K562 (cell line): Measurements from ENCODE around the gene PPM1G. TPM values are rescaled to one million over a fixed set of nuclear protein-coding genes. Genes with fewer than 3 reads are reported as not detected.

Experiments
- ARID3B ChIP-seq: fragments of 250-450 bp; sonication (Bioruptor Pico); IDR thresholded peaks from 2 replicates; pipeline ENCODE4 v1.4.0; 2020; ENCODE audit warnings: borderline replicate concordance
- MGA ChIP-seq: fragments of 450-650 bp; IDR thresholded peaks from 2 replicates; pipeline ENCODE4 v1.6.1; 2016; ENCODE audit warnings: mild to moderate bottlenecking, moderate library complexity
- NCOA1 ChIP-seq: fragments of 450-650 bp; IDR thresholded peaks from 2 replicates; pipeline ENCODE4 v1.6.1; 2016; ENCODE audit warnings: low read depth
- NR4A1 ChIP-seq, 2 experiments: fragments of 250-450 bp in 1 of 2; fragments of 450-650 bp in 1 of 2; sonication (Bioruptor Pico) in 1 of 2; IDR thresholded peaks; 2 replicates each; pipeline versions ENCODE4 v1.4.0 to v1.6.1; 2016 to 2020; ENCODE audit warnings: mild to moderate bottlenecking in 2 of 2, missing compliant biosample characterization in 1 of 2, missing genetic modification characterization in 1 of 2, moderate library complexity in 1 of 2
- SP1 ChIP-seq: sonication (generic); formaldehyde crosslinking; IDR thresholded peaks from 2 replicates; pipeline ENCODE4 v1.8.1; 2022; ENCODE audit warnings: mild to moderate bottlenecking, missing genetic modification reagents
- XRCC4 ChIP-seq: IDR thresholded peaks from one replicate; pipeline ENCODE4 v1.6.1; 2011; ENCODE audit not compliant: insufficient read depth, insufficient read length; ENCODE audit errors: extremely low read depth
- ZNF143 ChIP-seq: sonication (generic); formaldehyde crosslinking; IDR thresholded peaks from 2 replicates; pipeline ENCODE4 v1.9.0; 2022; ENCODE audit warnings: mild to moderate bottlenecking, missing genetic modification reagents
- ZNF449 ChIP-seq: fragments of 250-450 bp; sonication (Bioruptor Pico); IDR thresholded peaks from 2 replicates; pipeline ENCODE4 v1.8.0; 2022; ENCODE audit warnings: moderate library complexity, mild to moderate bottlenecking, inconsistent platforms
- polyA plus RNA-seq, 8 experiments: library from polyadenylated mRNA; depleted of rRNA in 4 of 8; stranded (reverse) in 5 of 8; unstranded in 3 of 8; fragments of >200 nt; fragmentation: Nextera tagmentation in 2 of 8; fragmentation: Illumina TruSeq in 1 of 8; extraction: Ambion mirVana in 2 of 8; extraction: Trizol in 1 of 8; gene quantifications; 2 replicates each; pipeline versions ENCODE4 v1.2.1 to v1.2.3, GENCODE V29; 2011 to 2014; ENCODE audit warnings: inconsistent platforms in 1 of 8, missing spikeins in 1 of 8
- total RNA-seq, 7 experiments: library from RNA; depleted of rRNA in 6 of 7; stranded (reverse); fragments of >200 nt in 6 of 7; fragmentation: Illumina TruSeq in 2 of 7; extraction: Trizol in 2 of 7; gene quantifications; 2 replicates each; pipeline versions ENCODE4 v1.2.1 to v1.2.3, GENCODE V29; 2011 to 2021; ENCODE audit warnings: low replicate concordance in 1 of 7

PPM1G gene
- total and polyA plus RNA-seq, 9 of the 15 experiments (the other 6 are each of a cell fraction or from before 2014, with no cell fraction given) = 61.7 to 230 (median 153) TPM

- TF ChIP-seq NCOA1 (no peak), ZNF143 (CRISPR knock-in tag) (no peak), SP1 (CRISPR knock-in tag) (no peak), ARID3B (CRISPR knock-in tag) (no peak), MGA (peak; percentile 94), NR4A1 (CRISPR knock-in tag; IDR thresholded peaks at IDR 0.05) (no peak), NR4A1 (tag; IDR thresholded peaks at IDR 0.05) (no peak), ZNF449 (CRISPR knock-in tag) (no peak), XRCC4 (no peak)
These were observed 38.4 kb downstream of the PPM1G start (continued) for GRCh38 chr2:27370816-27371620.
